HCT116 (cell line): ENCODE measurements around the gene NOBOX. TPM values are rescaled to one million over a fixed set of nuclear protein-coding genes. Genes with fewer than 3 reads are reported as not detected.

Experiments used
- ATAC-seq: fragments of 200-7000 bp; cut with Tn5 transposase; 2 replicates; pipeline ENCODE4 v1.9.1; 2020; ENCODE audit warnings: mild to moderate bottlenecking, moderate library complexity
- BruUV-seq: library from RNA; stranded (reverse); fragments of 400-500 nt; replicated peaks from 2 replicates; lab custom pipeline; 2021; lab: Mats Ljungman, UMichigan
- CTCF ChIA-PET: fragments of 300-600 bp; sonication (Branson Sonifier 250); formaldehyde crosslinking; loops from one replicate; lab custom pipeline; 2021; ENCODE audit warnings: antibody characterized with exemption; lab: Charles Lee
- POLR2A ChIA-PET: fragments of 300-600, 350-600 bp; sonication (Branson Sonifier 250); formaldehyde crosslinking; loops from one replicate; lab custom pipeline; 2021; ENCODE audit warnings: antibody characterized with exemption; lab: Charles Lee
- RAD21 ChIA-PET, 2 experiments: fragments of 300-600 bp; sonication (Branson Sonifier 250); formaldehyde crosslinking; loops; one replicate each; lab custom pipeline; 2023; ENCODE audit warnings: low total read pairs in 2 of 2; ENCODE audit not compliant: uncharacterized antibody in 2 of 2, unreplicated experiment in 2 of 2, low non-redundant PET in 1 of 2; lab: Charles Lee
- DNase-seq: peaks from one replicate; pipeline ENCODE4 v3.0.0-alpha.2; 2010; ENCODE audit warnings: low read depth, low spot score
- H2AFZ ChIP-seq: fragments of 200-600 bp; shearing (Covaris generic), sonication (generic); 2 replicates; pipeline ENCODE4 v1.6.1; 2017; ENCODE audit warnings: low read depth, mixed run types, mixed read lengths, antibody characterized with exemption, low read length; ENCODE audit not compliant: poor library complexity, severe bottlenecking
- H3K27ac ChIP-seq: 2 replicates; pipeline ENCODE4 v1.5.1; 2012; ENCODE audit warnings: low read depth, low read length
- H3K27me3 ChIP-seq: fragments of 200-600 bp; sonication (generic); 2 replicates; pipeline ENCODE4 v1.6.1; 2016; ENCODE audit warnings: mixed run types, low read length, mixed read lengths; ENCODE audit not compliant: insufficient read depth
- H3K36me3 ChIP-seq, 2 experiments: fragments of 200-500 bp in 1 of 2; fragments of 200-600 bp in 1 of 2; sonication (Bioruptor generic) in 1 of 2; sonication (generic) in 1 of 2; 2 replicates each; pipeline versions ENCODE4 v1.5.1 to v1.6.1; 2014 to 2016; ENCODE audit warnings: low read length in 2 of 2, inconsistent platforms in 1 of 2, mixed read lengths in 1 of 2, mixed run types in 1 of 2; ENCODE audit not compliant: insufficient read depth in 2 of 2, control insufficient read depth in 1 of 2
- H3K4me1 ChIP-seq, 2 experiments: fragments of 200-600 bp in 1 of 2; sonication (generic) in 1 of 2; 2 replicates each; pipeline versions ENCODE4 v1.5.1 to v1.6.1; 2012 to 2017; ENCODE audit warnings: low read length in 2 of 2, inconsistent platforms in 1 of 2, mild to moderate bottlenecking in 1 of 2, mixed read lengths in 1 of 2, mixed run types in 1 of 2, moderate library complexity in 1 of 2; ENCODE audit not compliant: insufficient read depth in 2 of 2, control insufficient read depth in 1 of 2
- H3K4me2 ChIP-seq: fragments of 200-600 bp; sonication (generic); 2 replicates; pipeline ENCODE4 v1.6.1; 2017; ENCODE audit warnings: mixed run types, low read length, mixed read lengths
- H3K4me3 ChIP-seq, 2 experiments: fragments of 200-600 bp in 1 of 2; sonication (generic) in 1 of 2; replicated peaks in 1 of 2; 2 replicates each; pipeline ENCODE4 v1.5.1; 2011 to 2016; ENCODE audit warnings: low read length in 2 of 2, control low read depth in 1 of 2, low read depth in 1 of 2, mild to moderate bottlenecking in 1 of 2, mixed read lengths in 1 of 2, mixed run types in 1 of 2
- H3K79me2 ChIP-seq: fragments of 200-600 bp; sonication (generic); 2 replicates; pipeline ENCODE4 v1.6.1; 2017; ENCODE audit warnings: mild to moderate bottlenecking, mixed run types, low read length, moderate library complexity, mixed read lengths; ENCODE audit not compliant: insufficient read depth
- H3K9ac ChIP-seq: fragments of 200-600 bp; sonication (generic); 2 replicates; pipeline ENCODE4 v1.6.1; 2016; ENCODE audit warnings: low read length, mixed read lengths
- H3K9me2 ChIP-seq: fragments of 200-600 bp; sonication (generic), shearing (Covaris generic); 2 replicates; pipeline ENCODE4 v1.6.1; 2017; ENCODE audit warnings: mixed run types, mild to moderate bottlenecking, moderate library complexity; ENCODE audit not compliant: insufficient read depth
- H3K9me3 ChIP-seq, 2 experiments: fragments of 200-500 bp in 1 of 2; fragments of 200-600 bp in 1 of 2; sonication (Bioruptor generic) in 1 of 2; sonication (generic) in 1 of 2; 2 replicates each; pipeline ENCODE4 v1.6.1; 2014 to 2017; ENCODE audit warnings: low read length in 2 of 2, mixed read lengths in 2 of 2, inconsistent platforms in 1 of 2, low read depth in 1 of 2, mild to moderate bottlenecking in 1 of 2, mixed run types in 1 of 2, moderate library complexity in 1 of 2; ENCODE audit not compliant: control insufficient read depth in 1 of 2, insufficient read depth in 1 of 2
- H4K20me1 ChIP-seq: fragments of 200-600 bp; sonication (generic), shearing (Covaris generic); 2 replicates; pipeline ENCODE4 v1.6.1; 2017; ENCODE audit warnings: mixed run types, mild to moderate bottlenecking, moderate library complexity; ENCODE audit not compliant: insufficient read depth
- CBX3 ChIP-seq: IDR thresholded peaks from 2 replicates; pipeline ENCODE4 v1.6.1; 2012; ENCODE audit warnings: low read depth
- CEBPB ChIP-seq: IDR thresholded peaks from 2 replicates; pipeline ENCODE4 v1.6.1; 2012; ENCODE audit warnings: low read depth
- EGR1 ChIP-seq: IDR thresholded peaks from 2 replicates; pipeline ENCODE4 v1.6.1; 2012; ENCODE audit warnings: low read depth
- ELF1 ChIP-seq: IDR thresholded peaks from 2 replicates; pipeline ENCODE4 v1.6.1; 2012; ENCODE audit warnings: low read depth, borderline replicate concordance
- EZH2 ChIP-seq: fragments of 200-600 bp; sonication (generic); IDR thresholded peaks from 2 replicates; pipeline ENCODE4 v1.6.1; 2017; ENCODE audit warnings: antibody characterized with exemption, mixed run types
- EZH2phosphoT487 ChIP-seq: fragments of 200-600 bp; IDR thresholded peaks from 2 replicates; pipeline ENCODE4 v1.6.1; 2018; ENCODE audit warnings: antibody characterized with exemption, borderline replicate concordance
- JUND ChIP-seq: IDR thresholded peaks from 2 replicates; pipeline ENCODE4 v1.6.1; 2012
- RAD21 ChIP-seq: IDR thresholded peaks from 2 replicates; pipeline ENCODE4 v1.6.1; 2012; ENCODE audit warnings: low read depth, mild to moderate bottlenecking
- SIN3A ChIP-seq: IDR thresholded peaks from 2 replicates; pipeline ENCODE4 v1.6.1; 2012; ENCODE audit warnings: low read depth
- SP1 ChIP-seq: IDR thresholded peaks from 2 replicates; pipeline ENCODE4 v1.6.1; 2012; ENCODE audit warnings: low read depth
- SRF ChIP-seq: IDR thresholded peaks from 2 replicates; pipeline ENCODE4 v1.6.1; 2012; ENCODE audit warnings: low read depth
- TCF7L2 ChIP-seq: IDR thresholded peaks from 2 replicates; pipeline ENCODE4 v1.7.0; 2011; ENCODE audit warnings: borderline replicate concordance, inconsistent platforms; ENCODE audit not compliant: insufficient read depth, insufficient read length; ENCODE audit errors: extremely low read depth
- ZNF274 ChIP-seq: fragments of 200-500 bp; sonication (Bioruptor generic); IDR thresholded peaks from 2 replicates; pipeline ENCODE4 v1.6.1; 2014; ENCODE audit warnings: mild to moderate bottlenecking, low read depth, low read length, inconsistent platforms
- intact Hi-C: fragments of 100-400 bp; cut with micrococcal nuclease; formaldehyde crosslinking; loops from 2 replicates; pipeline ENCODE4 v1.10.0; 2022
- total RNA-seq: library from RNA; stranded (reverse); gene quantifications from one replicate; pipeline ENCODE4 v1.2.1, GENCODE V29; 2021; ENCODE audit not compliant: unreplicated experiment
- TF ChIP-seq, protein P1 (sequence below): IDR thresholded peaks from 2 replicates; pipeline ENCODE4 v1.6.1; 2012; ENCODE audit warnings: low read depth
- TF ChIP-seq, protein P2 (sequence below): IDR thresholded peaks from 2 replicates; pipeline ENCODE4 v1.6.1; 2012
- TF ChIP-seq, protein P3 (sequence below): IDR thresholded peaks from 2 replicates; pipeline ENCODE4 v1.6.1; 2012
- TF ChIP-seq, protein P4 (sequence below): IDR thresholded peaks from 2 replicates; pipeline ENCODE4 v1.6.1; 2011; ENCODE audit warnings: mild to moderate bottlenecking, low read length, moderate library complexity; ENCODE audit not compliant: insufficient replicate concordance; ENCODE audit errors: extremely low read depth

The NOBOX gene
- total RNA-seq, 1 experiment from 2014 or later, result not detected

DNA sequence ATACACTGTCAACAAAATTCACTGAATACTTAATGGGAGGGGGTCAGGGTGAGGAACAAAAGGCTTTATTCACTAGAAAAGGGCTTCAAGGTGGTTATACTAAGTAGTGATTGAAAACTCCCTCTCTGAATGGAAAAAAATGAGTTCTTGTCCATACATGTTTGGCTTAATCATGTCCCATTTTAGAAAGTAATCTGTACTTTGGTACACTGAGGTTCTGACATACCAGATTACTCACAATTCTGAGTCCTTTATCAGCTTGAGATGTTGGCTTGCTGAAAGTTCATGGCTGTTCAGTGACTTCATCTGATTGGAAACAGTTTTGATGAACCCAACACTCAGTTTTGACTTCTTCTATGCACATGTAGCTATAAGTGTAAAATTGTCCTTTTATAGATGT is 12.8 kb upstream of the NOBOX start:
- Histone ChIP-seq H3K9me3 (no peaks in the 10 kb centered on the region), H3K9me2 (no peaks in the 10 kb centered on the region), H3K4me3 (no peak overlapping the region), H3K4me2 (no peak overlapping the region), H3K79me2 (no peaks in the 10 kb centered on the region), H3K36me3 (no peaks in the 10 kb centered on the region), H4K20me1 (no peaks in the 10 kb centered on the region), H3K27ac (no peak overlapping the region), H2AFZ (no peak overlapping the region), H3K9ac (no peak overlapping the region), H3K4me1 (no peaks in the 10 kb centered on the region), H3K27me3 (no peaks in the 10 kb centered on the region)
- ChIA-PET RAD21 (no interaction called here), CTCF (no interaction called here), POLR2A (no interaction called here)
- DNase-seq (no peak), ATAC-seq (no peak)
- TF ChIP-seq, protein P1, sequence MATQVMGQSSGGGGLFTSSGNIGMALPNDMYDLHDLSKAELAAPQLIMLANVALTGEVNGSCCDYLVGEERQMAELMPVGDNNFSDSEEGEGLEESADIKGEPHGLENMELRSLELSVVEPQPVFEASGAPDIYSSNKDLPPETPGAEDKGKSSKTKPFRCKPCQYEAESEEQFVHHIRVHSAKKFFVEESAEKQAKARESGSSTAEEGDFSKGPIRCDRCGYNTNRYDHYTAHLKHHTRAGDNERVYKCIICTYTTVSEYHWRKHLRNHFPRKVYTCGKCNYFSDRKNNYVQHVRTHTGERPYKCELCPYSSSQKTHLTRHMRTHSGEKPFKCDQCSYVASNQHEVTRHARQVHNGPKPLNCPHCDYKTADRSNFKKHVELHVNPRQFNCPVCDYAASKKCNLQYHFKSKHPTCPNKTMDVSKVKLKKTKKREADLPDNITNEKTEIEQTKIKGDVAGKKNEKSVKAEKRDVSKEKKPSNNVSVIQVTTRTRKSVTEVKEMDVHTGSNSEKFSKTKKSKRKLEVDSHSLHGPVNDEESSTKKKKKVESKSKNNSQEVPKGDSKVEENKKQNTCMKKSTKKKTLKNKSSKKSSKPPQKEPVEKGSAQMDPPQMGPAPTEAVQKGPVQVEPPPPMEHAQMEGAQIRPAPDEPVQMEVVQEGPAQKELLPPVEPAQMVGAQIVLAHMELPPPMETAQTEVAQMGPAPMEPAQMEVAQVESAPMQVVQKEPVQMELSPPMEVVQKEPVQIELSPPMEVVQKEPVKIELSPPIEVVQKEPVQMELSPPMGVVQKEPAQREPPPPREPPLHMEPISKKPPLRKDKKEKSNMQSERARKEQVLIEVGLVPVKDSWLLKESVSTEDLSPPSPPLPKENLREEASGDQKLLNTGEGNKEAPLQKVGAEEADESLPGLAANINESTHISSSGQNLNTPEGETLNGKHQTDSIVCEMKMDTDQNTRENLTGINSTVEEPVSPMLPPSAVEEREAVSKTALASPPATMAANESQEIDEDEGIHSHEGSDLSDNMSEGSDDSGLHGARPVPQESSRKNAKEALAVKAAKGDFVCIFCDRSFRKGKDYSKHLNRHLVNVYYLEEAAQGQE, result no peak
- TF ChIP-seq, protein P2, sequence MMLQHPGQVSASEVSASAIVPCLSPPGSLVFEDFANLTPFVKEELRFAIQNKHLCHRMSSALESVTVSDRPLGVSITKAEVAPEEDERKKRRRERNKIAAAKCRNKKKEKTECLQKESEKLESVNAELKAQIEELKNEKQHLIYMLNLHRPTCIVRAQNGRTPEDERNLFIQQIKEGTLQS, result no peak
- TF ChIP-seq SIN3A, result no peak
- TF ChIP-seq SP1, result no peak
- TF ChIP-seq CEBPB, result no peak
- no peak for TF ChIP-seq JUND
- no peak for TF ChIP-seq RAD21
- TF ChIP-seq EGR1, result no peak
- BruUV-seq, result no TSS peak
- intact Hi-C loops, result no loop called here

DNA sequence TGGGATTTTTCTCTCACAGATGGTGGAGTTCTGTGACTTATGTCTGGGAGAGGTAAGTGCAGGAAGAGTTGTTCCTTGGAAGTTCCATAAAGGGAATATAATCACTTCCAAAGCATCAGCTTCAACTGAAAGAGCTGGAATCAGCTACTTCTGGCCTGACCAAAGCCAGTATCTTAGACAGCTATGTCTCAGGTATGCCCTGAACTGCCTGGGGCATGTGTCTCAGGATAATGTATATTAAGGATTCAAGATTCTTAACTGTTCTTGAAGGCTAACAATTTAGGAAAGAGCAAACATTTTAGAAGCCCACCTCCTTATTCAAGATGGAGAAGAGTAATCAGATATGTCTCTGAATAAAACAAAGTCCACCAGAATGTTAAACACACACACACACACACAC is 12.4 kb upstream of the NOBOX start:
- ATAC-seq (no peak), DNase-seq (no peak)
- no peak overlapping the region for H3K4me2 ChIP-seq
- H3K9ac ChIP-seq, result no peak overlapping the region
- no peak overlapping the region for H3K27ac ChIP-seq
- no peaks in the 10 kb centered on the region for H4K20me1 ChIP-seq
- ChIA-PET RAD21 (no interaction called here), POLR2A (no interaction called here), CTCF (no interaction called here)
- intact Hi-C loops, result no loop called here
- H3K9me3 ChIP-seq, result no peaks in the 10 kb centered on the region
- H3K27me3 ChIP-seq, result no peaks in the 10 kb centered on the region
- no peaks in the 10 kb centered on the region for H3K4me1 ChIP-seq
- H3K36me3 ChIP-seq, result no peaks in the 10 kb centered on the region
- H3K4me3 ChIP-seq, result no peak overlapping the region
- no peak overlapping the region for H2AFZ ChIP-seq
- no TSS peak for BruUV-seq
- H3K79me2 ChIP-seq, result no peaks in the 10 kb centered on the region
- no peaks in the 10 kb centered on the region for H3K9me2 ChIP-seq
- no peak for TF ChIP-seq ZNF274
- TF ChIP-seq, protein P3, sequence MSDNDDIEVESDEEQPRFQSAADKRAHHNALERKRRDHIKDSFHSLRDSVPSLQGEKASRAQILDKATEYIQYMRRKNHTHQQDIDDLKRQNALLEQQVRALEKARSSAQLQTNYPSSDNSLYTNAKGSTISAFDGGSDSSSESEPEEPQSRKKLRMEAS, result no peak
- TF ChIP-seq, protein P4, sequence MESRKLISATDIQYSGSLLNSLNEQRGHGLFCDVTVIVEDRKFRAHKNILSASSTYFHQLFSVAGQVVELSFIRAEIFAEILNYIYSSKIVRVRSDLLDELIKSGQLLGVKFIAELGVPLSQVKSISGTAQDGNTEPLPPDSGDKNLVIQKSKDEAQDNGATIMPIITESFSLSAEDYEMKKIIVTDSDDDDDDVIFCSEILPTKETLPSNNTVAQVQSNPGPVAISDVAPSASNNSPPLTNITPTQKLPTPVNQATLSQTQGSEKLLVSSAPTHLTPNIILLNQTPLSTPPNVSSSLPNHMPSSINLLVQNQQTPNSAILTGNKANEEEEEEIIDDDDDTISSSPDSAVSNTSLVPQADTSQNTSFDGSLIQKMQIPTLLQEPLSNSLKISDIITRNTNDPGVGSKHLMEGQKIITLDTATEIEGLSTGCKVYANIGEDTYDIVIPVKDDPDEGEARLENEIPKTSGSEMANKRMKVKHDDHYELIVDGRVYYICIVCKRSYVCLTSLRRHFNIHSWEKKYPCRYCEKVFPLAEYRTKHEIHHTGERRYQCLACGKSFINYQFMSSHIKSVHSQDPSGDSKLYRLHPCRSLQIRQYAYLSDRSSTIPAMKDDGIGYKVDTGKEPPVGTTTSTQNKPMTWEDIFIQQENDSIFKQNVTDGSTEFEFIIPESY, result no peak
- no peak for TF ChIP-seq EZH2
- no peak for TF ChIP-seq EZH2phosphoT487
- TF ChIP-seq SRF, result no peak
- no peak for TF ChIP-seq JUND
- TF ChIP-seq CEBPB, result no peak
- no peak for TF ChIP-seq ELF1
- no peak for TF ChIP-seq CBX3
- no peak for TF ChIP-seq TCF7L2
- TF ChIP-seq SIN3A, result no peak
